Measurements from ENCODE around the gene MOB3B.
"Not testable (repeated sequence)": the region's sequence is repeated elsewhere in the genome, so short reads cannot be mapped to it uniquely, and the experiment has no call there.

Gene MOB3B

GRCh38 chr9:27422279-27422834 is 107.3 kb downstream of the MOB3B start:
- DNase-seq (ENCODE audit: low read depth) = no peak

GRCh38 chr9:27421577-27421976 is 108.0 kb downstream of the MOB3B start:
- DNase-seq (ENCODE audit: low read depth) = no peak

- DNase-seq (ENCODE audit: low read depth) = not testable (repeated sequence)
These were observed 110.1 kb downstream of the MOB3B start for GRCh38 chr9:27419558-27419957.

GRCh38 chr9:27414220-27414761 is 115.3 kb downstream of the MOB3B start:
- DNase-seq (ENCODE audit: low read depth) = no peak

GRCh38 chr9:27413511-27414219 is 115.9 kb downstream of the MOB3B start:
- DNase-seq (ENCODE audit: low read depth) = no peak

- DNase-seq (ENCODE audit: low read depth) = no peak
These were observed 116.7 kb downstream of the MOB3B start for GRCh38 chr9:27412963-27413362.

GRCh38 chr9:27412081-27412480 is 117.5 kb downstream of the MOB3B start:
- DNase-seq (ENCODE audit: low read depth) = no peak

GRCh38 chr9:27408482-27408881 is 121.1 kb downstream of the MOB3B start:
- no peak for DNase-seq (ENCODE audit: low read depth)

- DNase-seq (ENCODE audit: low read depth) = no peak
These were observed 121.6 kb downstream of the MOB3B start for GRCh38 chr9:27408001-27408400.

- DNase-seq (ENCODE audit: low read depth) = no peak
These were observed 122.1 kb downstream of the MOB3B start for GRCh38 chr9:27407491-27407890.

- no peak for DNase-seq (ENCODE audit: low read depth)
These were observed 125.0 kb downstream of the MOB3B start for GRCh38 chr9:27404661-27405060.

GRCh38 chr9:27402626-27403025 is 127.0 kb downstream of the MOB3B start:
- DNase-seq (ENCODE audit: low read depth) = no peak

- no peak for DNase-seq (ENCODE audit: low read depth)
These were observed 129.2 kb downstream of the MOB3B start for GRCh38 chr9:27400334-27400880.

GRCh38 chr9:27398982-27399653 is 130.5 kb downstream of the MOB3B start:
- DNase-seq (ENCODE audit: low read depth) = no peak

GRCh38 chr9:27396495-27396894 is 133.1 kb downstream of the MOB3B start:
- DNase-seq (ENCODE audit: low read depth) = no peak

- DNase-seq (ENCODE audit: low read depth) = no peak
These were observed 134.1 kb downstream of the MOB3B start for GRCh38 chr9:27395484-27395921.

GRCh38 chr9:27394826-27395201 is 134.8 kb downstream of the MOB3B start:
- DNase-seq (ENCODE audit: low read depth) = no peak

- no peak for DNase-seq (ENCODE audit: low read depth)
These were observed 135.3 kb downstream of the MOB3B start for GRCh38 chr9:27394154-27394825.

- no peak for DNase-seq (ENCODE audit: low read depth)
These were observed 136.4 kb downstream of the MOB3B start for GRCh38 chr9:27393054-27393846.

- no peak for DNase-seq (ENCODE audit: low read depth)
These were observed 137.2 kb downstream of the MOB3B start for GRCh38 chr9:27392451-27392850.

Data from stimulated activated CD8-positive, alpha-beta memory T cell treated with anti-CD3 and anti-CD28 coated beads, Interleukin-4, amount 100 ng/mL, for 24 hours (primary cell).